CD4-positive, alpha-beta T cell (primary cell): Measurements from ENCODE around the gene APOM. TPM values are rescaled to one million over a fixed set of nuclear protein-coding genes. Genes with fewer than 3 reads are reported as not detected.
A peak's percentile ranks its signal among the peaks of the same experiment; 100 is the strongest.

Experiments used
- ATAC-seq: fragments of 200-7000 bp; cut with Tn5 transposase; one replicate; pipeline ENCODE4 v1.10.0; 2022; ENCODE audit warnings: mild to moderate bottlenecking; ENCODE audit not compliant: poor library complexity
- CTCF ChIA-PET: fragments of 350-600 bp; sonication (Branson Sonifier 250); formaldehyde crosslinking; loops from one replicate; lab custom pipeline; 2021; ENCODE audit warnings: antibody characterized with exemption, inconsistent platforms; lab: Charles Lee
- POLR2A ChIA-PET: fragments of 350-600 bp; sonication (Branson Sonifier 250); formaldehyde crosslinking; loops from one replicate; lab custom pipeline; 2021; ENCODE audit warnings: antibody characterized with exemption, inconsistent platforms; lab: Charles Lee
- DNase-seq, 14 experiments: peaks; one replicate each; pipeline ENCODE4 v3.0.0-alpha.2; 2013 to 2020; ENCODE audit warnings: mixed read lengths in 2 of 14
- H3K27ac ChIP-seq, 2 donors: one replicate each; pipeline versions ENCODE4 v1.5.1 to v1.7.0; 2013; ENCODE audit warnings: low read length in 2 of 2, low read depth in 1 of 2, mild to moderate bottlenecking in 1 of 2
- H3K27me3 ChIP-seq, 2 experiments: 1 replicate in 1 of 2; 2 replicates in 1 of 2; pipeline versions ENCODE4 v1.6.1 to v1.7.0; 2013; ENCODE audit warnings: low read length in 2 of 2, control low read depth in 1 of 2, mild to moderate bottlenecking in 1 of 2, moderate library complexity in 1 of 2; ENCODE audit not compliant: insufficient read depth in 2 of 2, control insufficient read depth in 1 of 2
- H3K36me3 ChIP-seq: one replicate; pipeline ENCODE4 v1.6.1; 2013; ENCODE audit warnings: low read length, control low read depth; ENCODE audit not compliant: insufficient read depth
- H3K4me1 ChIP-seq: one replicate; pipeline ENCODE4 v1.6.1; 2013; ENCODE audit warnings: low read length, control low read depth; ENCODE audit not compliant: insufficient read depth
- H3K4me3 ChIP-seq: one replicate; pipeline ENCODE4 v1.5.1; 2013; ENCODE audit warnings: mild to moderate bottlenecking, low read length, moderate library complexity
- H3K9me3 ChIP-seq, 2 experiments: 1 replicate in 1 of 2; 2 replicates in 1 of 2; pipeline versions ENCODE4 v1.6.1 to v1.7.0; 2013; ENCODE audit warnings: low read length in 2 of 2, mild to moderate bottlenecking in 2 of 2, control low read depth in 1 of 2, moderate library complexity in 1 of 2; ENCODE audit not compliant: control insufficient read depth in 1 of 2, insufficient read depth in 1 of 2
- H3K27ac Mint-ChIP-seq: one replicate; pipeline ENCODE4 v1.8.0; 2020; ENCODE audit warnings: mixed read lengths
- H3K27me3 Mint-ChIP-seq: one replicate; pipeline ENCODE4 v1.8.0; 2021; ENCODE audit warnings: mixed read lengths
- H3K36me3 Mint-ChIP-seq: one replicate; pipeline ENCODE4 v1.8.0; 2021; ENCODE audit warnings: low read depth, mixed read lengths
- H3K4me1 Mint-ChIP-seq: one replicate; pipeline ENCODE4 v1.8.0; 2021; ENCODE audit warnings: low read depth, mixed read lengths
- H3K4me3 Mint-ChIP-seq: one replicate; pipeline ENCODE4 v1.8.0; 2020; ENCODE audit warnings: mild to moderate bottlenecking, mixed read lengths
- H3K9me3 Mint-ChIP-seq: one replicate; pipeline ENCODE4 v1.8.0; 2020; ENCODE audit warnings: mixed read lengths
- CTCF ChIP-seq: fragments of 200-600 bp; IDR thresholded peaks from one replicate; pipeline ENCODE4 v1.8.0; 2022; ENCODE audit warnings: antibody characterized with exemption, mild to moderate bottlenecking
- intact Hi-C, 2 experiments: fragments of 100-400 bp; cut with DNase I in 1 of 2; cut with micrococcal nuclease in 1 of 2; formaldehyde crosslinking; loops; one replicate each; pipeline versions ENCODE4 v1.15.1 to v1.9.0; 2023 to 2025; cut with DNase I, micrococcal nuclease
- total RNA-seq, 174 experiments: library from RNA in 2 of 174; stranded (reverse) in 2 of 174; gene quantifications; one replicate each; pipeline ENCODE4 v1.2.3 and lab custom pipeline; 2021 to 2026

APOM gene
- total RNA-seq, 2 experiments from 2014 or later = 4.2 to 4.6 TPM

GRCh38 chr6:31610968-31611367, 44.7 kb upstream of the APOM start:
- DNase-seq (no peak), ATAC-seq (no peak)
- no peak for TF ChIP-seq CTCF
- Histone ChIP-seq H3K27ac (no peak overlapping the region), H3K9me3 (no peaks in the 10 kb centered on the region), H3K4me3 (no peak overlapping the region), H3K27me3 (no peaks in the 10 kb centered on the region), H3K36me3 (no peaks in the 10 kb centered on the region), H3K4me1 (peaks cover 11% of the 10 kb centered on the region)
- no peak overlapping the region for H3K27ac Mint-ChIP-seq
- intact Hi-C loops = no loop called here
- peaks cover 17% of the 10 kb centered on the region for H3K4me1 Mint-ChIP-seq
- ChIA-PET CTCF (interaction anchor here (0.9 to 1.2 kb wide), 2 partner anchors 13 to 14 kb away, joined by 3 read pairs; no protein-coding TSS in a partner anchor), POLR2A (interaction anchor here (0.6 kb wide), 2 partner anchors 696 to 882 kb away, joined by 3 to 5 read pairs; no protein-coding TSS in a partner anchor)
- H3K9me3 Mint-ChIP-seq = no peaks in the 10 kb centered on the region
- no peaks in the 10 kb centered on the region for H3K27me3 Mint-ChIP-seq
- no peaks in the 10 kb centered on the region for H3K36me3 Mint-ChIP-seq
- no peak overlapping the region for H3K4me3 Mint-ChIP-seq

GRCh38 chr6:31614075-31614619, 41.5 kb upstream of the APOM start:
- intact Hi-C loops = no loop called here
- Histone ChIP-seq H3K27ac (no peak overlapping the region), H3K4me3 (no peak overlapping the region), H3K4me1 (peaks cover 21% of the 10 kb centered on the region), H3K9me3 (no peaks in the 10 kb centered on the region), H3K27me3 (no peaks in the 10 kb centered on the region), H3K36me3 (no peaks in the 10 kb centered on the region)
- ChIA-PET POLR2A (no interaction called here), CTCF (interaction anchor here (0.9 kb wide), 1 partner anchor 17 kb away, joined by 3 read pairs; no protein-coding TSS in a partner anchor)
- Mint-ChIP-seq H3K36me3 (no peaks in the 10 kb centered on the region), H3K27ac (peak overlapping the region; percentile 86), H3K4me3 (peak overlapping the region; percentile 15), H3K27me3 (no peaks in the 10 kb centered on the region), H3K4me1 (peaks cover 29% of the 10 kb centered on the region), H3K9me3 (no peaks in the 10 kb centered on the region)
- ATAC-seq (no peak), DNase-seq (peak in 1 of 14 experiments; percentile 49)
- TF ChIP-seq CTCF = no peak

GRCh38 chr6:31614684-31615578, 40.8 kb upstream of the APOM start, which contains the start of gene AIF1:
Gene AIF1, plus strand, starts transcription at chr6:31615234. Its CDS starts 96 bp downstream, at chr6:31615330.
- Histone ChIP-seq H3K36me3 (no peaks in the 10 kb centered on the region), H3K4me3 (peak within 1 kb of the TSS; percentile 46), H3K27me3 (no peaks in the 10 kb centered on the region), H3K4me1 (peaks cover 27% of the 10 kb centered on the region), H3K27ac (peak within 1 kb of the TSS in 1 of 2 donors; percentile 29), H3K9me3 (no peaks in the 10 kb centered on the region)
- ChIA-PET POLR2A (interaction anchor here (1.0 to 1.5 kb wide), 4 partner anchors 12 to 74 kb away, joined by 3 to 5 read pairs (median 4); partner anchors contain the start of gene GPANK1), CTCF (interaction anchor here (0.9 to 1.6 kb wide), 2 partner anchors 16 to 18 kb away, joined by 3 to 7 read pairs; no protein-coding TSS in a partner anchor)
- Mint-ChIP-seq H3K36me3 (peaks cover under 1% of the 10 kb centered on the region), H3K27ac (peak within 1 kb of the TSS; percentile 86), H3K4me3 (peak within 1 kb of the TSS; percentile 85), H3K4me1 (peaks cover 35% of the 10 kb centered on the region), H3K9me3 (no peaks in the 10 kb centered on the region), H3K27me3 (no peaks in the 10 kb centered on the region)
- TF ChIP-seq CTCF = no peak
- DNase-seq (peak in 1 of 14 experiments; percentile 46), ATAC-seq (no peak)
- intact Hi-C loops = no loop called here
